NCI-H1930 (cell line): ENCODE results near the gene CHRM4.

ENCODE experiments used
- DNase-seq, 2 experiments: peaks; one replicate each; lab custom pipeline; 2025; lab: John Stamatoyannopoulos, UW

Gene CHRM4

GRCh38 chr11:46402957-46403902 lies 11.7 kb upstream of the CHRM4 start:
- no peak for DNase-seq

GRCh38 chr11:46397526-46397925 lies 6.0 kb upstream of the CHRM4 start:
- no peak for DNase-seq

GRCh38 chr11:46393759-46394158 lies 2.2 kb upstream of the CHRM4 start:
- DNase-seq: no peak

GRCh38 chr11:46393231-46393616 lies 1.6 kb upstream of the CHRM4 start:
- no peak for DNase-seq

- peak; percentile 36 to 56 for DNase-seq
These were observed 1.1 kb upstream of the CHRM4 start for GRCh38 chr11:46392421-46393230.

- no peak for DNase-seq
These were observed 394 bp downstream of the CHRM4 start for GRCh38 chr11:46391186-46391577.

- DNase-seq: no peak
These were observed 1.0 kb downstream of the CHRM4 start for GRCh38 chr11:46390331-46391171.

- DNase-seq: peak; percentile 60 to 71
These were observed 1.9 kb downstream of the CHRM4 start for GRCh38 chr11:46389450-46390330.

- DNase-seq: no peak
These were observed 2.7 kb downstream of the CHRM4 start for GRCh38 chr11:46388619-46389449.

- no peak for DNase-seq
These were observed 3.5 kb downstream of the CHRM4 start for GRCh38 chr11:46387919-46388618.

GRCh38 chr11:46387456-46387855 lies 4.1 kb downstream of the CHRM4 start:
- no peak for DNase-seq

GRCh38 chr11:46386674-46387073 lies 4.9 kb downstream of the CHRM4 start:
- no peak for DNase-seq

- DNase-seq: no peak
These were observed 5.5 kb downstream of the CHRM4 start for GRCh38 chr11:46386005-46386578.

GRCh38 chr11:46385169-46386004 lies 6.2 kb downstream of the CHRM4 start:
- DNase-seq: no peak

- DNase-seq: no peak
These were observed 7.4 kb downstream of the CHRM4 start for GRCh38 chr11:46383974-46384701.

GRCh38 chr11:46383404-46383758 lies 8.2 kb downstream of the CHRM4 start:
- no peak for DNase-seq

GRCh38 chr11:46382646-46383403 lies 8.8 kb downstream of the CHRM4 start:
- peak; percentile 55 to 79 for DNase-seq
